K562 (cell line): ENCODE data around the gene HEMGN. TPM values are rescaled to one million over a fixed set of nuclear protein-coding genes. Genes with fewer than 3 reads are reported as not detected.

Experiments
- KDM5B ChIP-seq: fragments of 200-600 bp; sonication (generic); IDR thresholded peaks from 2 replicates; pipeline ENCODE4 v1.6.1; 2012; ENCODE audit warnings: low read depth, mild to moderate bottlenecking, moderate library complexity, low read length, control low read depth, inconsistent platforms; ENCODE audit not compliant: insufficient replicate concordance
- TAF9B ChIP-seq: fragments of 450-650 bp; IDR thresholded peaks from 2 replicates; pipeline ENCODE4 v1.6.1; 2018; ENCODE audit warnings: mild to moderate bottlenecking; ENCODE audit not compliant: partially characterized antibody
- polyA plus RNA-seq, 8 experiments: library from polyadenylated mRNA; depleted of rRNA in 4 of 8; stranded (reverse) in 5 of 8; unstranded in 3 of 8; fragments of >200 nt; fragmentation: Nextera tagmentation in 2 of 8; fragmentation: Illumina TruSeq in 1 of 8; extraction: Ambion mirVana in 2 of 8; extraction: Trizol in 1 of 8; gene quantifications; 2 replicates each; pipeline versions ENCODE4 v1.2.1 to v1.2.3, GENCODE V29; 2011 to 2014; ENCODE audit warnings: inconsistent platforms in 1 of 8, missing spikeins in 1 of 8
- total RNA-seq, 7 experiments: library from RNA; depleted of rRNA in 6 of 7; stranded (reverse); fragments of >200 nt in 6 of 7; fragmentation: Illumina TruSeq in 2 of 7; extraction: Trizol in 2 of 7; gene quantifications; 2 replicates each; pipeline versions ENCODE4 v1.2.1 to v1.2.3, GENCODE V29; 2011 to 2021; ENCODE audit warnings: low replicate concordance in 1 of 7
- TF ChIP-seq, protein P1 (sequence below): sonication (generic); formaldehyde crosslinking; IDR thresholded peaks from 2 replicates; pipeline ENCODE4 v1.8.0; 2023; ENCODE audit warnings: missing genetic modification reagents, mild to moderate bottlenecking, borderline replicate concordance
- TF ChIP-seq, protein P2 (sequence below), 2 experiments: fragments of 450-650 bp; conservative IDR thresholded peaks; 2 replicates each; pipeline ENCODE4 v1.6.1; 2017; ENCODE audit warnings: mild to moderate bottlenecking in 2 of 2, moderate library complexity in 2 of 2

Gene HEMGN
- total and polyA plus RNA-seq, 9 of the 15 experiments (the other 6 are each of a cell fraction or from before 2014, with no cell fraction given), result 56.3 to 258 (median 137) TPM

DNA sequence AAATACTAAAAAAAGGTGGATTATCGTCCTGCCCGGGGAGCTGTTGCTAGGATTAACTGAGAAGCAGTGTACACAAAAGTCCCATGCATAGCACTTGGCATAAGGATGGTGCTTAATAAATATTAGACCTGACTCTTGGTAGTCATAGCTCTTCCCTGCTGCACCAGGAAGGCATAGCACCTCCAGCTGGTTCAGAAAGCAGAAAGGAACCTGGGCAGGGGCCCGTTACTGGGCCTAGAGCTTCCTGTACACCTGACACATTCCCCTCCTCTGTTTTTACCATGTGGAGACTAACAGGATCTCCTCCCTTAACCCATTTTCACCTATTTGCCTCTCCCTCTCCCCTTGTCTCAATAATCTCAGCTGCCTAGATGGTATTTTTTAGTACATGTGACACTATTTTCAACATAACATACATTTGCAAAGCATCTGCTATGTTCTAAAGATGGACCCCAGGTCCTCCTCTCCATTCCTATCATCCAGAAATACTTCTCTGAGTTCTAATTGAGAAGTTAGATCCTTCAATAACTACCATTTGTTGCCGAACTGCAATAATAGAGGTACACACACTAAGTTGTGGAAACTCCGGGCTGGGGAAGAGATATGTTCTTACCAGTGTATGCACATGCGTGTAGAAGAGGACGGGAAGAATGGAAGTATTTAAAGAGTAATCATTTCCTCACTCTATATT is 42.0 kb upstream of the HEMGN start (continued):
- TF ChIP-seq, protein P1, sequence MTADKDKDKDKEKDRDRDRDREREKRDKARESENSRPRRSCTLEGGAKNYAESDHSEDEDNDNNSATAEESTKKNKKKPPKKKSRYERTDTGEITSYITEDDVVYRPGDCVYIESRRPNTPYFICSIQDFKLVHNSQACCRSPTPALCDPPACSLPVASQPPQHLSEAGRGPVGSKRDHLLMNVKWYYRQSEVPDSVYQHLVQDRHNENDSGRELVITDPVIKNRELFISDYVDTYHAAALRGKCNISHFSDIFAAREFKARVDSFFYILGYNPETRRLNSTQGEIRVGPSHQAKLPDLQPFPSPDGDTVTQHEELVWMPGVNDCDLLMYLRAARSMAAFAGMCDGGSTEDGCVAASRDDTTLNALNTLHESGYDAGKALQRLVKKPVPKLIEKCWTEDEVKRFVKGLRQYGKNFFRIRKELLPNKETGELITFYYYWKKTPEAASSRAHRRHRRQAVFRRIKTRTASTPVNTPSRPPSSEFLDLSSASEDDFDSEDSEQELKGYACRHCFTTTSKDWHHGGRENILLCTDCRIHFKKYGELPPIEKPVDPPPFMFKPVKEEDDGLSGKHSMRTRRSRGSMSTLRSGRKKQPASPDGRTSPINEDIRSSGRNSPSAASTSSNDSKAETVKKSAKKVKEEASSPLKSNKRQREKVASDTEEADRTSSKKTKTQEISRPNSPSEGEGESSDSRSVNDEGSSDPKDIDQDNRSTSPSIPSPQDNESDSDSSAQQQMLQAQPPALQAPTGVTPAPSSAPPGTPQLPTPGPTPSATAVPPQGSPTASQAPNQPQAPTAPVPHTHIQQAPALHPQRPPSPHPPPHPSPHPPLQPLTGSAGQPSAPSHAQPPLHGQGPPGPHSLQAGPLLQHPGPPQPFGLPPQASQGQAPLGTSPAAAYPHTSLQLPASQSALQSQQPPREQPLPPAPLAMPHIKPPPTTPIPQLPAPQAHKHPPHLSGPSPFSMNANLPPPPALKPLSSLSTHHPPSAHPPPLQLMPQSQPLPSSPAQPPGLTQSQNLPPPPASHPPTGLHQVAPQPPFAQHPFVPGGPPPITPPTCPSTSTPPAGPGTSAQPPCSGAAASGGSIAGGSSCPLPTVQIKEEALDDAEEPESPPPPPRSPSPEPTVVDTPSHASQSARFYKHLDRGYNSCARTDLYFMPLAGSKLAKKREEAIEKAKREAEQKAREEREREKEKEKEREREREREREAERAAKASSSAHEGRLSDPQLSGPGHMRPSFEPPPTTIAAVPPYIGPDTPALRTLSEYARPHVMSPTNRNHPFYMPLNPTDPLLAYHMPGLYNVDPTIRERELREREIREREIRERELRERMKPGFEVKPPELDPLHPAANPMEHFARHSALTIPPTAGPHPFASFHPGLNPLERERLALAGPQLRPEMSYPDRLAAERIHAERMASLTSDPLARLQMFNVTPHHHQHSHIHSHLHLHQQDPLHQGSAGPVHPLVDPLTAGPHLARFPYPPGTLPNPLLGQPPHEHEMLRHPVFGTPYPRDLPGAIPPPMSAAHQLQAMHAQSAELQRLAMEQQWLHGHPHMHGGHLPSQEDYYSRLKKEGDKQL (CRISPR knock-in tag), result no peak
- TF ChIP-seq, protein P2, sequence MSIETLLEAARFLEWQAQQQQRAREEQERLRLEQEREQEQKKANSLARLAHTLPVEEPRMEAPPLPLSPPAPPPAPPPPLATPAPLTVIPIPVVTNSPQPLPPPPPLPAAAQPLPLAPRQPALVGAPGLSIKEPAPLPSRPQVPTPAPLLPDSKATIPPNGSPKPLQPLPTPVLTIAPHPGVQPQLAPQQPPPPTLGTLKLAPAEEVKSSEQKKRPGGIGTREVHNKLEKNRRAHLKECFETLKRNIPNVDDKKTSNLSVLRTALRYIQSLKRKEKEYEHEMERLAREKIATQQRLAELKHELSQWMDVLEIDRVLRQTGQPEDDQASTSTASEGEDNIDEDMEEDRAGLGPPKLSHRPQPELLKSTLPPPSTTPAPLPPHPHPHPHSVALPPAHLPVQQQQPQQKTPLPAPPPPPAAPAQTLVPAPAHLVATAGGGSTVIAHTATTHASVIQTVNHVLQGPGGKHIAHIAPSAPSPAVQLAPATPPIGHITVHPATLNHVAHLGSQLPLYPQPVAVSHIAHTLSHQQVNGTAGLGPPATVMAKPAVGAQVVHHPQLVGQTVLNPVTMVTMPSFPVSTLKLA (conservative IDR thresholded peaks at IDR 0.05), result 0 out of 4 replicates have a peak, but pooled peaks of 1 of the 2 experiments have one; percentile 13
- no peak for TF ChIP-seq TAF9B
- TF ChIP-seq KDM5B, result no peak
- TF ChIP-seq, all 486 proteins: peak for 19
